Psoas muscle (tissue), 8 donors: Measurements from ENCODE around the gene PRELP. TPM values are rescaled to one million over a fixed set of nuclear protein-coding genes. Genes with fewer than 3 reads are reported as not detected.

Experiments
- ATAC-seq, 4 donors: fragments of 200-7000 bp; cut with Tn5 transposase; one replicate each; pipeline ENCODE4 v1.9.1; 2020; ENCODE audit warnings: moderate library complexity in 3 of 4, mild to moderate bottlenecking in 2 of 4
- DNase-seq, 2 donors: peaks; one replicate each; pipeline ENCODE4 v3.0.0-alpha.2; 2020
- H3K27ac ChIP-seq: fragments of 200-600 bp; one replicate; pipeline ENCODE4 v1.8.0; 2022
- H3K27me3 ChIP-seq, 3 donors: fragments of 200-600 bp in 1 of 3; one replicate each; pipeline versions ENCODE4 v1.6.1 to v1.8.0; 2013 to 2022; ENCODE audit warnings: low read length in 2 of 3, mild to moderate bottlenecking in 2 of 3, moderate library complexity in 1 of 3; ENCODE audit not compliant: insufficient read depth in 3 of 3
- H3K36me3 ChIP-seq, 2 donors: fragments of 200-600 bp in 1 of 2; one replicate each; pipeline versions ENCODE4 v1.6.1 to v1.8.0; 2013 to 2022; ENCODE audit warnings: low read depth in 1 of 2, mild to moderate bottlenecking in 1 of 2, moderate library complexity in 1 of 2; ENCODE audit not compliant: insufficient read depth in 1 of 2
- H3K4me1 ChIP-seq: fragments of 200-600 bp; one replicate; pipeline ENCODE4 v1.8.0; 2022
- H3K4me3 ChIP-seq: fragments of 200-600 bp; one replicate; pipeline ENCODE4 v1.8.0; 2022; ENCODE audit warnings: mild to moderate bottlenecking
- H3K9me3 ChIP-seq: fragments of 200-600 bp; one replicate; pipeline ENCODE4 v1.8.0; 2022
- CTCF ChIP-seq: fragments of 200-600 bp; IDR thresholded peaks from one replicate; pipeline ENCODE4 v1.8.0; 2022; ENCODE audit warnings: antibody characterized with exemption
- WGBS, 3 donors: extraction: QIAGEN DNeasy Blood & Tissue Kit; methylation state at CpG; one replicate each; pipeline versions ENCODE4 v1.1.6 to v1.1.7; 2013; 5-methylcytosine and 5-hydroxymethylcytosine counted together
- intact Hi-C, 2 donors: fragments of 100-400 bp; cut with DNase I; formaldehyde crosslinking; loops; one replicate each; pipeline versions ENCODE4 v1.11.0 to v1.14.2; 2022
- polyA plus RNA-seq, 3 donors: library from polyadenylated mRNA; stranded (reverse); fragments of 200-250 nt; gene quantifications; one replicate each; pipeline ENCODE4 v1.2.3, GENCODE V29; 2013
- total RNA-seq, 4 donors: library from RNA; stranded (reverse); fragmentation: NEBNext Ultra II Directional in 2 of 4; extraction: Animal tissue kit (Norgen Biotek cat#: 25700) in 2 of 4; gene quantifications; one replicate each; pipeline versions ENCODE4 v1.2.1 to v1.2.4, GENCODE V29; 2021 to 2023
- donor health status: healthy with polysubstance abuse.
- donor health status: DM: no; HTN: no; CAD: no; lungs with moderate emphysema.
- donor health status: Bipolar disorder and iron deficiency.
- donor health status: healthy.
- donor health status: DM: yes; HTN: yes; CAD: no.
- donor health status: DM: no; HTN: no; CAD: no.
- donor health status: DM: no; HTN: no; CAD: no.
- donor health status: DM: yes; HTN: yes; CAD: no.

PRELP gene
- total and polyA plus RNA-seq, 7 donors = 3.0 to 20.6 (median 6.6) TPM

DNA sequence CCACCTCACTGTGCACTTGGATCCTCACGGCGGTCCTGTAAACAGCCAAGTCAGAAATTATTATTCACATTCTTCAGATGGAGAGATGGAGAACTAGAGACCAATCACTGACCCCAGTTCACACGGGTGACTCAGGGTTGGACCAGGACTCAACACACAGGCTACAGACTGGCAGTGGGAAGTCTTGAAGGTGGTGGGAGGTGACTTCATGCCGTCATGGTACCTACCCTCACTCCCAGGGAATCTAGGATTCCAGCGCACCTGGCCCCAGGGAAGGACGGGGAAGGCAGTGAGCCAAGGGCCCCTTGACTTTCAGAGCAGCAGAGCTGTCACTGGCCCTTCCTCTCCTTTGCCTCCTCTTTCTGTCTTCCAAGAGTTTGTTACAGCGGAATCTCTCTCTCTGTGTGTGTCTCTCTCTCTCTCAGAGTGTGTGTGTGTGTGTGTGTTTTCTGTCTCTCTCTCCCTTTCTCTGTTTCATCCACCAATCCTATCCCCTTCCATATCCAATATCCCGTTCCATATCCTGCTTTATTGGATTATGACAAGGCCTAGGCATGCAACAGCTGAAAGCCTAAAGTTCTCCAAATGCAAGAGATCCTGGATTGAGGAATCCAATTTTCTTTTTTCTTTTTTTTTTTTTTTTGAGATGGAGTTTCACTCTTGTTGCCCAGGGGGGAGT is 30.1 kb downstream of the PRELP start:
- no peaks in the 10 kb centered on the region for H3K27me3 ChIP-seq
- ATAC-seq = no peak
- intact Hi-C loops = loop anchor here (2.0 to 10.0 kb wide), 4 partner anchors 112 to 269 kb away; partner anchors contain the start of gene ATP2B4 (in 1 of the 2)
- no peak for TF ChIP-seq CTCF
- no peaks in the 10 kb centered on the region for H3K36me3 ChIP-seq
- H3K4me1 ChIP-seq = peaks cover 12% of the 10 kb centered on the region
- no peak overlapping the region for H3K27ac ChIP-seq
- WGBS, 3 donors = 76 to 80% (median 76%) methylated on average over 8 of the region's 8 CpGs
- DNase-seq = peak in 1 of 2 donors; percentile 27
- H3K9me3 ChIP-seq = no peaks in the 10 kb centered on the region
- H3K4me3 ChIP-seq = no peak overlapping the region

- peaks cover 12% of the 10 kb centered on the region for H3K4me1 ChIP-seq
- peak in 1 of 2 donors; percentile 37 for DNase-seq
These were observed 31.4 kb downstream of the PRELP start for GRCh38 chr1:203506858-203507626.

GRCh38 chr1:203507759-203508158 is 32.2 kb downstream of the PRELP start:
- Histone ChIP-seq H3K9me3 (no peaks in the 10 kb centered on the region), H3K36me3 (no peaks in the 10 kb centered on the region), H3K27me3 (no peaks in the 10 kb centered on the region), H3K27ac (no peak overlapping the region), H3K4me1 (peaks cover 16% of the 10 kb centered on the region), H3K4me3 (no peak overlapping the region)
- TF ChIP-seq CTCF = no peak
- ATAC-seq (no peak), DNase-seq (no peak)
- intact Hi-C loops = loop anchor here (5.0 to 10.0 kb wide), 3 partner anchors 110 to 267 kb away; partner anchors contain the start of gene ATP2B4 (in 1 of the 2)
- whole genome bisulfite sequencing, 3 donors = 48 to 71% (median 62%) methylated on average over 1 of the region's 1 CpG

More at GRCh38 chr1:203506858-203507626, 31.4 kb downstream of the PRELP start:
- H3K4me3 ChIP-seq = no peak overlapping the region
- ATAC-seq = no peak
- H3K27ac ChIP-seq = no peak overlapping the region
- no peaks in the 10 kb centered on the region for H3K36me3 ChIP-seq
- 36 to 57% (median 50%) methylated on average over 6 of the region's 6 CpGs for WGBS, 3 donors
- no peak for TF ChIP-seq CTCF
- intact Hi-C loops = loop anchor here (5.0 to 10.0 kb wide), 3 partner anchors 110 to 268 kb away; partner anchors contain the start of gene ATP2B4 (in 1 of the 2)
- no peaks in the 10 kb centered on the region for H3K27me3 ChIP-seq
- no peaks in the 10 kb centered on the region for H3K9me3 ChIP-seq

- no peak overlapping the region for H3K27ac ChIP-seq
- H3K36me3 ChIP-seq = no peaks in the 10 kb centered on the region
- H3K9me3 ChIP-seq = no peaks in the 10 kb centered on the region
- H3K4me3 ChIP-seq = no peak overlapping the region
- TF ChIP-seq CTCF = no peak
- WGBS, 3 donors = 74 to 78% (median 75%) methylated on average over 9 to 10 of the region's 10 CpGs
- ATAC-seq = no peak
- intact Hi-C loops = loop anchor here (5.0 to 10.0 kb wide), 3 partner anchors 109 to 266 kb away; partner anchors contain the start of gene ATP2B4 (in 1 of the 2)
- DNase-seq = no peak
- peaks cover 19% of the 10 kb centered on the region for H3K4me1 ChIP-seq
- H3K27me3 ChIP-seq = no peaks in the 10 kb centered on the region
These were observed 33.0 kb downstream of the PRELP start for GRCh38 chr1:203508463-203509073.
